Measurements from ENCODE around the gene ADCY9.
"Not testable (repeated sequence)": the region's sequence is repeated elsewhere in the genome, so short reads cannot be mapped to it uniquely, and the experiment has no call there.

ADCY9 gene

DNA sequence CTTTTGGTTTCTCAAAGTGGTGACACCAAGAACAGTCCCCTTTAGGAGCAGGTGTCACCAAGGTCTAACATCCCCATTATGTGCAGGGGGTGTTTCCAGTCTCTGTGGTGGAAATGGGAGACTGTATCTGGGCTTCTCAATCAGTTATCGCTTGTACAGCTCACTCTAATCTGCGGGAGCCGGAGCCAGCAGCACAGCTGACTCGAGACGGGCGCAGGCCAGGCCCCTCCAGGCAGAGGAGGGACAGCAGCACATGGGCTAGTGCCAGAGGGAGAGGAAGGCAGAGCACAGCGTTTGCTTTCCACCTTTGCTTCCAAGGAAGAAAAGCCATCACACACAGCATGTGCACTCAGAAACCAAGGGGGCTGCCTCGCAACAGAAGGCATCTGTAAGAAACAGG, 144.5 kb downstream of the ADCY9 start:
- no peak for DNase-seq (ENCODE audit: low read depth)

DNA sequence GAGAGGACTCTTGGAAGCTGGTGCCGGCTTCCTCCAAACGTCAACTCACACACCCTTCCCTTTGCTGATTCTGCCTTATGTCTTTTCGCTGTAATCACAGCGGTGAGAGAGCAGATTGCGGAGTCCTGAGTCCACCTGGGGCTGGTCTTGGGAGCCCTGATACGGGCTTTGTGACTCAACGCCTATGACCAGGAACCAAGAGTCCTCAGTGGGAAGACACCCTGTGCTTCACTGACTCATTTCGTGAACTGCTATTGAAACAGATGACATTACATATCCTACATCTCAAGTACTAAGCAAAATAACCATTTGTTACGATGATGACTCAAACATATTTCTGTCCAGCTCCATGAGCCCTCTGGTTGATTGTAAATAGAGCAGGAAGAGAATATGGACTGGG, 145.0 kb downstream of the ADCY9 start:
- no peak for DNase-seq (ENCODE audit: low read depth)

DNA sequence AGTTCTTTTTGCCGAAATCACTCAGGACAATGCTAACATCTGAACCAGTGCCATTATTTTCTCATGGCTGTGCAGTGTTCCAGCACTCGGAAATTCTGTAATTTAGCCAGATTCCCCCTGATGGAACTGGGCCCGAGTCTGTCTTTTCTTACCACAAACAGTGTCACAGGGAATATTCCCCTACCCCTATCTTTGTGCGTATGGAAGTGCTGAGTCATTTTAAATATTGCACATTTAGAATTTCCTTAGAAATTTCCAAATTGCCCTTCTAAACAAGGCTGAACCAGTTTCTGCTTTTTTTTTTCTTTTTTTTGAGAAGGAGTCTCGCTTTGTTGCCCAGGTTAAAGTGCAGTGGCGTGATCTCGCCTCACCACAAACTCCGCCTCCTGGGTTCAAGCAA, 147.7 kb downstream of the ADCY9 start:
- no peak for DNase-seq (ENCODE audit: low read depth)

DNA sequence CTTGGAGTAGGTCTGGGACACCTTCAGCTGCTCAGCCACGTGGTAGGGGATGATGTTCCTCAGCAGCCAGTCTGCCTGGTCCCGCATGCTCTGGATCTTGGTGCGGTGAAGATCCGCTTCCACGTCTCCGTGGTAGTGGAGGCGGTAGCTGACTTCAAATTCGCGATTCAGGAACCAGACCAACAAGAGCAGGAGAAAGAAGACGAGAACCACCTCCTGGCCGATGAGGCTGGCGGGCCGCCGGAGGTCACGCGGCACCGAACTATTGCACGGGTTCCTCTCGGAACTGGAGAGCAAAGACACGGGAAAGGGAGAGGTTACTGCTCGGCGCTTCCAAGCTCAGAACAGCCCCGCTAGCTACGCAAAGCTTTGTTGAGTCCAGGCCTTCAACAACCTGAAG, 149.6 kb downstream of the ADCY9 start:
- no peak for DNase-seq (ENCODE audit: low read depth)

DNA sequence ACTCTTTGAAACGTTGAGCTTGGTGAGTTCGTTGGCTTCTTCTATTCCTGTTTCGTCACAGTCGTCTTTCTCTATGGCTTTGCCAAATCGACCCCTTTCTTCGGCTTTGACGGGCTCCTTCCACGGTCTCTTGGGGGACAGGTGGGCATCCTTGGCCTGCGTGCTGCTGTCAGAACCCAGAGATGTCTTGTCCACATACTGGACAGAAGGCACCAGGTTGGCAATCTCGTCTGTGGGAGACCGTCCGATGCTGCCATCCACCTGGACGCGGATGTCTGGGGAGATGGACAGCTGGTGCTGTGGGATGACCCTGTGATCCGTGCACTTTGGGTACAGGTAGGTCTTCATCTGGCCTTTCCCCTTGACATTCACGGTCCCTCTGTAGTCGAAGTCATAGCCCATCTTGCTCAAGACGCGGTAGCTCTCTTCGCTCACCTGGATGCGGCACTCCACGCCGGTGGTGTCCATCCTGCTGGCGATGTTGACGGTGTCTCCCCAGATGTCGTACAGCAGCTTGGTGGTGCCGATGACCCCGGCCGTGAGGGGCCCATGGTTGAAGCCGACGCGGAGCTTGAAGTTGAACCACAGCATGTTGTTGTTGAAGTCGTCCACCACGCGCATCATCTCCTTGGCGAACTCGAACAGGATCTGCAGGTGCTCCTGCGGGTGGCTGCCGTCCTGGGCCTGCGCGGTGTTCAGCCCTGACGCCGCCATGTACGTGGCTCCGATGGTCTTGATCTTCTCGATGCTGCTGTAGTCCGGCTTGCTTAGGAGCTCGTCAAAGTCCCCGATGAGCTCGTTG, 150.3 kb downstream of the ADCY9 start:
- no peak for DNase-seq (ENCODE audit: low read depth)

DNA sequence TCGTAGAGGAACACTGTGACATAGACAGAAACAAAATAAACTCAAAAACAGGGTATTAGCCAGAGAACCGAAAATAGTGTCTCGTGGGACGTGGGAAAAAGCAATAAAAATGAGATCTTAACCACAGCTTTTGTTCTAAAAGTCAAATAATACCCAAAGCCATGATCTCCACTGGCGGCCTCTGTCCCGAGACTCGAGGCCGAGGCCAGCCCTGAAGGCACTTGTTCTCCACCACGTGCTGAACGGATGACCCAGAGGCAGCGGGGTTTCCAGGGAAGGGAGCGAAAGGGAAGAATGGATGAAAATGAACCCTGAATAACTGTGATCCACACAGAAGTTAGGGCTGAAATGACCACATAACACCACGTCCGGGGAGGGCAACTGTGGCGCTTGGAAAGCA, 150.9 kb downstream of the ADCY9 start:
- DNase-seq (ENCODE audit: low read depth) = no peak

DNA sequence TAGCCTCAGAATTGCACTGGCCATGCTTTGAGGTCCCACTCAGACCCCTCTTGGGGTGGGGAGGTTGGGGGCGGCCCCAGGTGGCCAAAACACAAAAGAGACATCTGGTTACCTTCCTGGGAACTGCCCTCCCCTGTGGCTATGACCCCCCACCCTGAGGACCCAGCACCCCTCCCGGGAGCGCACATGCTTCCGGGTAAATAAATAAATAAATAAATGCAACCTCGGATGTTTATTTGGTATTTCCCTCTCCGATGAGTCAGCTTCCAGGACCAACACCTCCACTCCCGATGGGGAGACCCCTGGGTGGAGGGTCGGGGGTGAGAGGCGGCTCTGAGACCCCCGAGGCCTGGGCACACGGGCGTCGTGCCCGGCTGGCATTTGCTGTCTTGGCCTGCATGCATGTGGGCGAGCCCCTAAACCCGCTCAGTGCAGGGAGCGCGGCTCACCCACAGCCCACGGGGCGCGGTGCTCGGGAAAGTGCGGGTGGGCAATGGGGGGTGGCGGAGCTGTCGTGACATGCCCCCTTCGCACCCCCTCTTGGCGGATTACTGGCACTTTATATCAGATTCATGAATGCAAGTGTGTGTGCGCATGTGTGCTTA, 151.5 kb downstream of the ADCY9 start:
- DNase-seq (ENCODE audit: low read depth) = no peak

DNA sequence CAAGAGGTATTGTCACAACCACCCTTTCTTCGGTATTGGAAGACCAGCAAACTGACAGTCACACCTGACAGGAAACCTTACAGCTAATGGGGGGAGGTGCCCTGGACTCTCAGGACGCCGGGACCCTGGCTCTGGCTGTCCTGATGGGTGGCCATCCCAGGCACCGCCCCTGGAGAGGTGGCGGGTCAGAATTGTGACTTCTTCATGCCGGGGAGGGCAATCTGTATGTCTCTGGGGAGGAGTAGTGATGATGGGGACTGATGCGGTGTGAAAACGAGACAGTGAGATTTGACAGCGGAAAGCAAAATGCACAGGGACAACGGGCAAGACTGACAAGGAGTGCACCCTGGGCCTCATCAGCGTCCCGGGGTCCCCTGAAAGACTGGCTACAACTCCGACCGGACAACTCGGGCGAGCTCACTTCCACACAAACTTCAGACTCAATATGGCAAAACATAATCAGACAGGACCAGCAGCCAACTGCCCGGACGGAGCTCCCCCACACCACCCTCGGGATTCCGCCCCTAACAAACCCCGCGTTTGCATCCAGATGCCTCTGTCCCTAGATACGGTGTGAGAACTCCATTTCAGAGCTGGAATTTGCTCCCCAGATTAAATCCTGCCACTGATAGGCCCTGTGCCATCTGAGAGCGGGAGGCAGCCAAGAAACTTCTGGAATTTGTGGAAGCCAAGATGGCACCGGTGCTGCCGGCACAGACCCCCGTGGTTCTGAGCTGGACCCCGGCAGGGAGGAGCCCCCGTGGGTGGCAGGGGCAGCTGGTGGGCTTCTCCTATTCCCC, 152.2 kb downstream of the ADCY9 start:
- no peak for DNase-seq (ENCODE audit: low read depth)

DNA sequence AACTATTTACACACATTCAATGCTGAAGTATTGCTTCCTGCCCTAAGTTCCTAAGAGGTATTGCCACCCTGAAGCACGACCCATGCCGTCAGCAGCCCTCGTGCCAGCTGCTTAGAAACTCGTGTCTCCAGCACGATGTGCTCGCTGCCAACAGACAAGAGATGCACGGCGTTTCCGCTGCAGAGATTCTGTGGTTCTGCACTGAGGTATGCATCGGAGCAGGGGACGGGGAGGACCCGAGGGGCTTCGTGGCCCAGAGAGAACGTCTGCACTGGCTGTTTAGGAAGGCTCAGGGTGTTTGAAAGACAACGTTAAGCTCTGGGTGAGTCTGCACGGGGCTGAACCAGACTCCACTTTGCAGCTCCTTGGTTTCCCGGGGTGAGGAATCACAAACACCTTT, 153.0 kb downstream of the ADCY9 start:
- DNase-seq (ENCODE audit: low read depth) = peak; percentile 9

DNA sequence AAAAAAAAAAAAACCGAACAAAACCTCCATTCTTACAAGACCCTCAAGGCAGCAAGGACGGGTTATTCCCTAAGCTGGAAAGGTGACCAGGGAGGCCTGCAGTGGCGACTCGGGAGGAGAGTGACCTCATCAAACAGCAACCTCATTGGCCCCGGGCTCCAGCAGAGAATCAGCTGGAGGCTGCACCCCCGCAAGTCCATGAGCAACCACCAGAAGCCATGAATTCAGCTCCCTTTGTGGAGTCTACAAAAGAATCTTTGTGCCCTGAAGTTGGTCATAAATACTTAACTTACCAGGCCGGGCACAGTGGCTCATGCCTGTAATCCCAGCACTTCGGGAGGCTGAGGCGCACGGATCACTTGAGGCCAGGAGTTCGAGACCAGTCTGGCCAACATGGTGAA, 154.8 kb downstream of the ADCY9 start:
- no peak for DNase-seq (ENCODE audit: low read depth)

DNA sequence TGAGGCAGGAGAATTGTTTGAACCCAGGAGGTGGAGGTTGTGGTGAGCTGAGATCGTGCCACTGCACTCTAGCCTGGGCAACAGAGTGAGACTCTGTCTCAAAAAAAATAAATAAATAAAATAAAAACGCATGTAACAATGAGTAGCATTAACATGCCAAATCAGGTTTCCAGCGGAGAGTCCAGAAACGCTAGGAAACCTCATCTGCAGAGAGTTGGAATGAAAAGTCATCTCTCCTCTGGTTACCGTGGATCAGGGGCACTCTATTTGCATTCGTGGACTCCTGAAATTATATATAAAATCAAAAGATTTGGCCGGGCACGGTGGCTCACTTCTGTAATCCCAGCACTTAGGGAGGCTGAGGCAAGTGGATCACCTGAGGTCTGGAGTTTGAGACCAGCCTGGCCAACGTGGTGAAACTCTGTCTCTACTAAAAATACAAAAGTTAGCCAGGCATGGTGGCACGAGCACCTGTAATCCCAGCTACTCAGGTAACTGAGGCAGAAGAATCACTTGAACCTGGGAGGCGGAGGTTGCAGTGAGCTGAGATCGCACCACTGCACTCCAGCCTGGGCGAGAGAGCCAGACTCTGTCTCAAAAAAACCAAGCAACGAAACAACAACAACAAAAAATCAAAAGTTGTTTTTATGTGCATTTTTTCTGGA, 156.2 kb downstream of the ADCY9 start:
- not testable (repeated sequence) for DNase-seq (ENCODE audit: low read depth)

DNA sequence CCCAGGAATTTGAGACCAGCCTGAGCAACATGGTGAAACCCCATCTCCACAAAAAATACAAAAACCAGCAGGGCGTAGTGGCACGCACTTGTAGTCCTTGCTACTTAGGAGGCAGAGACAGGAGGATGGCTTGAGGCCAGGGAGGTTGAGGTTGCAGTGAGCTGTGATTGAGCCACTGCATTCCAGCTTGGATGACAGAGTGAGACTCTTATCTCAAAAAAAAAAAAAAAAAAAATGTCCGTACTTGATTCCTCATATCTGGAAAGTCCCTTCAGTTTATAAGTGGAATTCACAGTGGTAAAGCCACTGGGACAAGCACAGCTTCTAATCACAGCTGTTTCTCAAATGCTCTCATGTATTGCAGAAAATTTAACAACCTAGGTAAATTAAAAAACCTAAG, 157.1 kb downstream of the ADCY9 start:
- no peak for DNase-seq (ENCODE audit: low read depth)

DNA sequence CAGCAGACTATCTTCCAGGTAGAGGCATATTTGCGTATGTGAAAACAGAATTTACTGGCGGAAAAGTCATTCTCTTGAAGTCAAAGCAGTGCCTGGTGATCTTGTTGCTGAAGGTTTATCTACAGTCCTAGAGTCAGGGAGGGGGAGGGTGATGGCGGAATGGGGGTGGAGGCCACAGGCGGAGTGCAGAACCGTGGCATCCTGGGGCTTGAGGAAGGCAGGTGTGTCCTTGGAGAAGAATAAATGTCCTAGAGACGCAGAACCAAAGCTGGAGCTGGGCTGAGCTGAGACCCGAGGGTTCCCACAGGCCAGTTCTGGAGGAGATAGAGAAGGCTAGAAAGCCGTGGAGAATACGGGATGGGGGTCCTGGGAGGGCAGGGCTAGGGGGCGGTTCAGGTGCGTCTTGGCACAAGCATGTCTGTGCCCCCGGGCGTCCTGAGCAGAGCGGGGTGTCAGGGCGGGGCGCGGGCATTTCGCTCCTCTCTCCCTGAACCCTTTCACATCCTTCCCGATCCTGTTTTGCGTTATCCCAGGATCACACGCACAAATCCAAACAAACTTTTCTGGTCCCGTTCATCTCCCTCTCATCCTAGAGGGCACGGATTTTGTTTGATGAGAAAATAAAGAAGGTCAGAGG, 158.8 kb downstream of the ADCY9 start:
- DNase-seq (ENCODE audit: low read depth) = no peak

DNA sequence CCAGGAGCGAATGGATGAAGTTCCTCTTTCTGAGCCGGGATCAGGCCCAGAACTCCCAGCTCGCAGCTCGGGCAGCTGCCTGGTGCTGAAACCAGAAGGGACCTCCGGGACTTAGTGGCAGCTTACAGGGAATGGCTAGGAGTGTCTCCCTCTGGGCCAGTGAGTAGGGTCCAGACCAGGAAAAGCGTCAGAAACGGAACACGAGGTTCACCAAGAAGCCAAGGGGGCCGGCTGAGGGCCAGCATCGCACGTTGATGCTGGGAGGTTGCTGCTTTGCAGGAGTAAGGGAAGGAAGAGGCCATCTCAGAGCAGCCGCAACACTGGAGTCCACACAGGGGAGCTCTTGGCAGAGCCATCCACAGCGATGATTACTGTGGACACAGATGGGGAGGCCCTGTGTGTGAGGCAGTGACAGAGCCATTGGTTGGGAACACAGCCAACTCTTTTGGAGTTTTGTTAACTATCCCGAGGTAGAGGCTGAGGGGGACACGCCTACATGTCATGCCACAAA, 161.8 kb downstream of the ADCY9 start:
- no peak for DNase-seq (ENCODE audit: low read depth)

DNA sequence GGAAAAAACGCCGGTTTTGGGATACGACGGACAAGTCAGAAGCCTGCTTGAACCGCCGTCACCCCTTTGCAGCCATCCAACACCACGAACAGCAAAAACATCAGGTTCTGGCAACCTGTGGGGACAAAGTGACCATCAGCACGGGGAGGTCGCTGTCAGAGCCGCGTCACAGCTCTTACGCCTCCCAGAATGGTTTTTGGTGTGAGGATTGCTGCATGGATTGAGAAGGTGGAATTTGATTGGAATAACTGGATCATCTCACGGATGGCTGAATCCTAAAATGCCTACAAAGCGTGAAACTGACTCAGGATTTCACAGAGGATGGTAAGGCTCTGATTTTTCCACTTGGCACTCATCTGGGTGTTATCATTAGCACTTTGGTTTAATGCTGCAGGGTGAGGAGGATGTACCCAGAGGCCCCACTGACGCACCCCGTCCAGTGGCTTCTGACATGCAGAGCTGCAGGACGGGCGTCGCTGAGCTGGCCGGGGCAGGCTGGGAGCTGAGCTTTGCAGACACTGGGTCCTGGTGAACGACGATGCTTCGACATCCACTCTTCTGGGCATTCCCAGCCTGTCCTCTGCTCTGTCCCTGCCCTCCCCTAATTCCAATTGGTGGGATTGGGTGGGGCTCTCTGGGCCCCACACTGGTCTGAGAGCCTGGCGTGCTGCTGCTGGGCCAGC, 162.4 kb downstream of the ADCY9 start:
- DNase-seq (ENCODE audit: low read depth) = no peak

DNA sequence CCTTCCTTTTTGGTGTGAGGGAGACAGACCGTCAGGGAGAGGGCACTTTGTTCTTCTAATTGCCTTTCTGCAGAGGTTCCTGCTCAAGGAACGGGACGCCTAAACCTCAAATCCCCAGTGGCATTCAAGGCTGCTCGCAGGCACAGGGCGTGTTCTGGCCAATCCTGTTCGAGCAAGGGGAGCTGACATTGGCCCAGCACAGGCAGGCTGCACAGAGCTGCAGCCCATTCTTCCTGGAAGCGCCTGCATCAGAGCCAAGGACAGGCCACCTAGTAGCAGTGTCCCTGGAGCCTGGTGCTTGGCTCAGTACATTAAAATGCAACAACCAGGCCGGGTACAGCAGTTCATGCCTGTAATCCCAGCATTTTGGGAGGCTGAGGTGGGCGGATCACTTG, 163.5 kb downstream of the ADCY9 start:
- no peak for DNase-seq (ENCODE audit: low read depth)

DNA sequence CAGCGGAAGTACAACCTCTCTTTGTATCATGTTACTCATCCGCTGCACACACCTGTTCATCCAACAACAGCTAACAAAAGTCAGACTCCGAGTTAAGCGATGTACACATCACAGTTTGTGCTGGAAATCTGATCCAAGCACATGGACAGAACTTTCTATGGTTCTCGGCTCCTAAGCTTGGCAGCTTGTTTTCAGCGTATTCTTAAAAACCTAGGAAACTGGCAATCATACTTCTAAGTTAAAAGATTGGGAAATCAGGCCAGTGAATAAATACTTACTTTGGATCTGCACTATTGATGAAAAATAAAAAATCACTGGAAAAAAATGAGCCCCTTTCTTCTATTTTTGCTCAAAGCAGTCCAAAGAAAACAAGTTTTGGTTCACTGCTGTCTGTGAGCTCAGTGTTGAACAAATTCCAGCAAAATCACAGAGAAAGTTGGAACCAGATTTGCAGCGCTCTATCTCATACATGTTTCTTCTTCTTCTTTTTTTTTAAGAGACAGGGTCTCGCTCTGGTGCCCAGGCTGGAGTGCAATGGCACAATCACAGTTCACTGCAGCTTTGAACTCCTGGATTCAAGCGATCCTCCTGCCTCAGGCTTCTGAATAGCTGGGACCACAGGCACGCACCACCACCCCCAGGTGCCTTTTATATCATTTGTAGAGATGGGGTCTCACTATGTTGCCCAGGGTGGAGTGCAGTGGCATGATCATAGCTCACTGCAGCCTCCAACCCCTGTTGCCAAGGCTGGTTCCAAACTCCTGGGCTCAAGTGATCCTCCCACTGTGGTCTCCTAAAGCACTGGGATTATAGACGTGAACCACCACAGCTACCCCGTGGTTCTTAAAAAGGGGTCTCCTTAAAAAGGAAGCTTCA, 164.1 kb downstream of the ADCY9 start:
- no peak for DNase-seq (ENCODE audit: low read depth)

DNA sequence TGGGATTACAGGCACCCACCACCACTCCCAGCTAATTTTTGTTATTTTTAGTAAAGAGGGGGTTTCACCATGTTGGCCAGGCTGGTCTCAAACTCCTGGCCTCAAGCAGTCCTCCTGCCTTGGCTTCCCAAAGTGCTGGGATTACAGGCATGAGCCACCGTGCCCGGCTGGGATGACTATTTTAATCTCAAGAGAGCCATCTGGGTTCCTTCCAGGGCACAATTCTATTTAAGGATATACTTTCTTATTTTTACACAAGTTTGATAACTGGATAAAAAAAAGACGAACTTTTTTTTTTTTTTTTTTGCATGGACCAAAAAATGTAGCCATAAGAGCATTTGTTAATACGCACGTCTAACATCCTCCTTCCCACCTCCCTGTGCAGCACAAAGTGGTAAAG, 164.9 kb downstream of the ADCY9 start:
- not testable (repeated sequence) for DNase-seq (ENCODE audit: low read depth)

DNA sequence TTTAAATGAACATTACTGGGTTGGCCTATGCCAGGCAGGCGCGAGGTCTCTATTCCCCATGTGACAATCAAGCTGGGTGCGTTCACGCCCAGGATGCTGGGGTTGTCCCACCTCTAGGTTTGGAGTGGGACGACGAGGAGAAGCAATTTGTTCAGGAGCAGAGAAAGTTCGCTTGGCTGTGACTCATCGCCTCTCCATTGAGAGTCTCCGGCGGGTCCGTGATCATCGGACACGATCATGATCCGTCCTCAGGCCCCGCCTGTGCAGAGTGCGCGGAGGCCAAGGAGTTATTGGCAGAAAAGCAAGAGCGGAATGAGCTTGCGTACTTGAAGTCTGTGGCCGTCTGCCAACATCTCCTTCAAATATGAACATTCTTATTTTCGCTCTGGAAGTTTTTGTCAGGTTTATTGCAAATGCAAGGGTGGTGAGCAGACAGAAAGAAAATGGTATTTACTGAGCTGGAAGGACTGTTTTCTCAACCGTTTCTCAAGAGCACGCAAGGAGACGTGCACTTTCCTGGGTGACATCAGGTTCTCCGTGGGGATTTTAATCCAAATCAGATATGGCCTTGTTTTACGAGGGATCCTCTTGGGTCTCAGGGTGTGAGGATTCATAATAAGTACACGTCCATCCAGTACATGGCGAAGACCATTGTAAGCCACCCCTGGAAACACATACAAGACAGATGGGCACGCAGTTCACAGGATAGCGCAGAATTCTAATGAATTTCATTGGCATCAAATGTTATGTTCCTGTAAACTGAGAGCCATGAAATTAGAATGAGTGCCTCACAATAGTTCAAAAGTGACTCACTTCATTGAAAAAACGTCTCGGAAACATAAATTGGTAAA, 165.7 kb downstream of the ADCY9 start:
- no peak for DNase-seq (ENCODE audit: low read depth)
